ENCODE measurements around the gene ATP6V0A1.

The ATP6V0A1 gene

DNA sequence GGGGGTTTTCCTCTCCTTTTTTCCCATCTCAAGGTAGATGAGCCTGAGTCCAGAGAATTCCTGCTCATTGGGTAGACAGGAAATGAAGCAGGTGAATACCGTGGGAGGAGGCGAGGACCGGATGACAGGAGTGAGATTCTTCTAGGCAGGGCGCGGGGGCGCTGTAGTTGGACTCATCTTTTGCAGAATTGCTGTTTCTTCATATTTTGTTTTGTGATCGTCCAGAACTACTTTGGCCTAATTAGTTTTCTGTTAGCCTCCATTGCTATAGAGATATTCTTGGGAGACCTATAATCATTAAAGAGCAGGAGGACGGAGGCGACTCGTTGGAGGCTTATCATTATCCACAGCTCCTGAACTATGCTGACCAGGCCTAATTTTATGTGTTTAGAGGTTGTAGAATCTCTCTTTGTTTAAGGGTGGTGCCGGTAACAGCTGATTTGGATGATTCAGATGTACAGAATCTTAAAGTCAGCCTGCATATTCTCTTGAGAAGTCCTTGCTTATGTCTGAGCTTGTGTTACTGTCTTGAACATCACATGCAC, 650 bp downstream of the ATP6V0A1 start:
- FAIRE-seq (no peak), DNase-seq (ENCODE audit: insufficient read length, low spot score) (no peak)
- TF ChIP-seq, protein P1, sequence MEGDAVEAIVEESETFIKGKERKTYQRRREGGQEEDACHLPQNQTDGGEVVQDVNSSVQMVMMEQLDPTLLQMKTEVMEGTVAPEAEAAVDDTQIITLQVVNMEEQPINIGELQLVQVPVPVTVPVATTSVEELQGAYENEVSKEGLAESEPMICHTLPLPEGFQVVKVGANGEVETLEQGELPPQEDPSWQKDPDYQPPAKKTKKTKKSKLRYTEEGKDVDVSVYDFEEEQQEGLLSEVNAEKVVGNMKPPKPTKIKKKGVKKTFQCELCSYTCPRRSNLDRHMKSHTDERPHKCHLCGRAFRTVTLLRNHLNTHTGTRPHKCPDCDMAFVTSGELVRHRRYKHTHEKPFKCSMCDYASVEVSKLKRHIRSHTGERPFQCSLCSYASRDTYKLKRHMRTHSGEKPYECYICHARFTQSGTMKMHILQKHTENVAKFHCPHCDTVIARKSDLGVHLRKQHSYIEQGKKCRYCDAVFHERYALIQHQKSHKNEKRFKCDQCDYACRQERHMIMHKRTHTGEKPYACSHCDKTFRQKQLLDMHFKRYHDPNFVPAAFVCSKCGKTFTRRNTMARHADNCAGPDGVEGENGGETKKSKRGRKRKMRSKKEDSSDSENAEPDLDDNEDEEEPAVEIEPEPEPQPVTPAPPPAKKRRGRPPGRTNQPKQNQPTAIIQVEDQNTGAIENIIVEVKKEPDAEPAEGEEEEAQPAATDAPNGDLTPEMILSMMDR (IDR thresholded peaks at IDR 0.05; ENCODE audit: insufficient read depth, missing control alignments): peak; percentile 47

DNA sequence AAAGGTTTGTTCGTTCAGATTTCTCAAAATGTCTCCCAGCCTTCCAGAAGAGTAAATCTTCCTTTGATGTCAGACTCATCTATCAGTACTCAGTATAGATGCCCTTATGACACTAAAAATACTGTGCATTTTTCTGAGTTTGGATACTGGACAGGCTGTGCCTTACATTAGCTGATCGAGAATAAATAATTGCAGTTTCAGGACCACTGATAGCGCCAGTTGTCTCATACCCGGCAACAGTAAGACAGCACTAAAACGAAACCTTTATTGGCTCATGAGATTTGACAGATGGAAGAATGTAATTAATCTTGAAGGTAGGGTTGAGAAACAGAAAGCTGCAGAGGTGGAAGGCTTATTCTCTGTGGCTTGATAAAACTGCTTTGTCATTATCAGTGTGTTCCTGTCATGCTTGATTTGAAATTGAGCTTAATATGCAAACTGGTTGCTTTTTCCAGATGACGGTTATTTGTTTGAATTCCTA, 1.2 kb downstream of the ATP6V0A1 start:
- FAIRE-seq (peak; percentile 25), DNase-seq (ENCODE audit: insufficient read length, low spot score) (no peak)
- TF ChIP-seq, protein P1 (IDR thresholded peaks at IDR 0.05; ENCODE audit: insufficient read depth, missing control alignments): no peak

DNA sequence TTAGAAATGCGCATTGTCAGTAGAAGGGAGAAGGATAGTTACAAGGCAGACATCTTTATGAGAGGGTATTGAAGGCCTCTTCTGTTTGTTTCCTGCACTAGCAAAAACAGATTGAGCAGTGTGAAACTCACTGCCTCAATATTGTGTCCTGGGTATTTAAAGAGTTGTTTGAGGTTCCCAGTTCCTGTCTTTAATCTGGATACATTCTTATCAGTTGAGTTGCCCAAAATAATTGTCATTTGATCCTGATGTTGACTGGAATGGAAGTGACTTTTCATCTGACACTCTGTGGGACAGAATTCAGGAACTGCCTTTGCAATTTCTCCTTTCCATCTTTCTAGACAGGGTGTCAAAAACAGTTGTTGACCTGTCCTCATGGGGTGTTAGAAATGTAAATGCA, 1.7 kb downstream of the ATP6V0A1 start:
- DNase-seq (ENCODE audit: insufficient read length, low spot score): no peak
- TF ChIP-seq, protein P1 (IDR thresholded peaks at IDR 0.05; ENCODE audit: insufficient read depth, missing control alignments): no peak
- no peak for FAIRE-seq

DNA sequence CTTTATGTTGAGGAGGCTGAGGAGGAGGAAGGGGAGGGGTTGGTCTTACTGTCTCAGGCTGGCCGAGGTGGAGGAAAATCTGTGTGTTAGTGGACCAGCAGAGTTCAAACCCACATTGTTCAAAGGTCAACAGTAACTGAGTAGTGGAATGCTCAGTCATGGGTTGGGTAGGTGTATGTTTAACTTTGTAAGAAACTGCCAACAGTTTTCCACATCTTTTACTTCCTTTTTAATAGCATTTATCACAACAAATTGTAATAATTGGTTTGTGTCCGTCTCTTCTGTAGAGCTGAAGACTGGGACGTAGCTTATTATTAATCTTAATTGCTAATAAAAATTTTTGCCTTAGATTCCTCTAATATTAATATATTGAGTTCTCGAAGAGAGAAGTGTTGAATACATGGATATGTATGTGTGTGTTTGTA, 5.3 kb downstream of the ATP6V0A1 start:
- TF ChIP-seq, protein P1 (IDR thresholded peaks at IDR 0.05; ENCODE audit: insufficient read depth, missing control alignments): no peak
- FAIRE-seq: no peak
- no peak for DNase-seq (ENCODE audit: insufficient read length, low spot score)

DNA sequence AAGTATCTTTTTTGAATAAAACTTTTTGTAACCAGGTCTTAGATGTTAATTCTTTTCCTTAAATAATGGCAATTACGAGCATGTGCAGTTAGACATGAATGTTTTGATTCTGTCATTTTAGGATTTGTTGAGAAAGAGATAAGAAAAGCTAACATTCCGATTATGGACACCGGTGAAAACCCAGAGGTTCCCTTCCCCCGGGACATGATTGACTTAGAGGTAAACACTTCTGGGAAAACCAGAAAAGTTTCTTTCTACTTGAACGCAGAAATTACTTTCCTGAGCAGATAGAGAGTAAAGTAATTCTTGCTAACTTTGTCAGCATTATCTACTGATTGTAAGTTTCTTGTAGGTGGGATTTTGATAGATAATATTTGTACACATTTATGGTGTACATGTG, 9.2 kb downstream of the ATP6V0A1 start:
- FAIRE-seq (no peak), DNase-seq (ENCODE audit: insufficient read length, low spot score) (no peak)
- TF ChIP-seq, protein P1 (IDR thresholded peaks at IDR 0.05; ENCODE audit: insufficient read depth, missing control alignments): no peak

DNA sequence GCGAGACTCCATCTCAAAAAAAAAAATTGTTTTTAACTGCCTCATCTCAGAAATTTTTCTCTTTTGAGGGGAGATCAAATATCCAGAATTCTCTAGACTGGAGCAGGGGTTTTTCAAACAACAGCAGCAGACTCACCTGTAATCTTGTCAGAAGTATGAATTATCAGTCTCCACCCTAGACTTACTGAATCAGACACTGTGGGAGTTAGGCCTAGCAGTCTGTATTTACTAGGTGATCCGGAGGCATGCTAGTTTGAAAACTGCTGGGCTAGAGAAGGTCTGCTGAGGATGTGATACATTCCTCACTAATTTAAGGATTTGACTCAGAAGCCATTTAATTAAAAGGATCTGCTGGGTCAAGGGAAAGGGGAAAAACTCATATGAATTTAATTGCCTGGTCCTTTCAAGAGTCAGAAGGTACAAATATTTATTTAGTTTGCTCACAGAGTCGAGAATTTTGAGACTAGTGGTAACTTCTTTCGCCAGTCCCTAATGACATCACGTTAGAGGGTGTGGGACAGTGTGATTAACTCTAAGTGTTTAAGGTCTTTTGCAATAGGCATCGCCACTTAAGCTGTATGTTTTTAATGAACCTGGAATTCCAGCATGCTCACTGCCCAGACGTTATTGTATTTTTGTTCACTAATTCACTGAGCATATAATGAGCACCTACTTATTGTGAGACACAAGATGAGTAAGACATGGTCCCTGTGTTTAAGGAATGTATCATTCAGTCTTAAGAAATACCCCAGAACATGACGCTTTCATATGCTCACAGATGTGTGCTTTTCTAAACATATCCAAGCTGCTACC, 14.2 kb downstream of the ATP6V0A1 start:
- DNase-seq (ENCODE audit: insufficient read length, low spot score) (no peak), FAIRE-seq (no peak)
- TF ChIP-seq, protein P1 (IDR thresholded peaks at IDR 0.05; ENCODE audit: insufficient read depth, missing control alignments): no peak

DNA sequence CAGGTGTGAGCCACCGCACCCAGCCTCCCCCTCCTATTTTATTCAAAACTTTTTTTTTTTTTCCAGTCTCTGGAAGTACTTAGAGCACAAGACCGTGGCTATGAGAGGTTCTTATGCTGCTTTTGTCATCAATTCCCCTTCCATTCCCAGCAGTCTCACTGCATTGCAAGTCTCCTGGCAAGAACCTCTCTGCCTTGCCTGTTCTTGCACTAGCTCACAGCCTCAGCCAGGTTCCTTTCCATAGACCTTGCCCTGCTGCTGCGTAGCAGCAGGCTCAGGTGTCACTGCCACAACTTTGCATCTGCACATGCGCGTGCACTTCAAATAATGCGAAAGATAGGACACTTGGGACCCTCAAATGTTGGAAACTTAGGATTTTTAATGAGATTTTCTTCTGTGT, 15.6 kb downstream of the ATP6V0A1 start:
- DNase-seq (ENCODE audit: insufficient read length, low spot score) (no peak), FAIRE-seq (no peak)
- TF ChIP-seq, protein P1 (IDR thresholded peaks at IDR 0.05; ENCODE audit: insufficient read depth, missing control alignments): no peak

All from D721Med (cell line).